GM23338 (cell line): ENCODE measurements around the gene LRRC39. TPM values are rescaled to one million over a fixed set of nuclear protein-coding genes. Genes with fewer than 3 reads are reported as not detected.

Experiments
- ATAC-seq: fragments of 200-7000 bp; cut with Tn5 transposase; 3 replicates; pipeline ENCODE4 v1.9.1; 2020
- DNase-seq: peaks from one replicate; pipeline ENCODE4 v3.0.0-alpha.2; 2015; ENCODE audit warnings: low spot score
- H2AFZ ChIP-seq: fragments of 200-600 bp; sonication (generic); 2 replicates; pipeline ENCODE4 v1.8.0; 2016; ENCODE audit warnings: antibody characterized with exemption, mild to moderate bottlenecking, moderate library complexity
- H3F3A ChIP-seq: fragments of 200-600 bp; sonication (generic); replicated peaks from 2 replicates; pipeline ENCODE4 v1.8.0; 2017; ENCODE audit warnings: antibody characterized with exemption, mixed run types, low read depth
- H3K27ac ChIP-seq: fragments of 200-600 bp; sonication (generic); 2 replicates; pipeline ENCODE4 v1.6.1; 2016; ENCODE audit warnings: low read depth
- H3K27me3 ChIP-seq: fragments of 200-600 bp; sonication (generic); 2 replicates; pipeline ENCODE4 v1.8.0; 2016; ENCODE audit warnings: mild to moderate bottlenecking, mixed run types, moderate library complexity; ENCODE audit not compliant: insufficient read depth
- H3K36me3 ChIP-seq: fragments of 200-600 bp; sonication (generic); 2 replicates; pipeline ENCODE4 v1.8.0; 2016; ENCODE audit warnings: mild to moderate bottlenecking; ENCODE audit not compliant: insufficient read depth
- H3K4me1 ChIP-seq: fragments of 200-600 bp; sonication (generic); 2 replicates; pipeline ENCODE4 v1.8.0; 2016; ENCODE audit warnings: mild to moderate bottlenecking, moderate library complexity; ENCODE audit not compliant: insufficient read depth
- H3K4me2 ChIP-seq: fragments of 200-600 bp; sonication (generic); 2 replicates; pipeline ENCODE4 v1.7.1; 2017; ENCODE audit warnings: mixed run types
- H3K4me3 ChIP-seq: fragments of 200-600 bp; sonication (generic); 2 replicates; pipeline ENCODE4 v1.6.1; 2016; ENCODE audit warnings: mixed run types
- H3K79me2 ChIP-seq: fragments of 200-600 bp; sonication (generic); replicated peaks from 2 replicates; pipeline ENCODE4 v1.8.0; 2017; ENCODE audit warnings: mild to moderate bottlenecking; ENCODE audit not compliant: insufficient read depth
- H3K9me2 ChIP-seq: fragments of 200-600 bp; sonication (generic); 2 replicates; pipeline ENCODE4 v1.8.0; 2017; ENCODE audit not compliant: insufficient read depth
- H4K20me1 ChIP-seq: fragments of 200-600 bp; sonication (generic); replicated peaks from 2 replicates; pipeline ENCODE4 v1.8.0; 2017; ENCODE audit warnings: mild to moderate bottlenecking; ENCODE audit not compliant: insufficient read depth
- H3K27ac Mint-ChIP-seq: 2 replicates; pipeline ENCODE4 v1.8.0; 2020; ENCODE audit warnings: inconsistent platforms, mild to moderate bottlenecking, moderate library complexity, mixed read lengths
- H3K27me3 Mint-ChIP-seq: 3 replicates; pipeline ENCODE4 v1.8.0; 2022; ENCODE audit warnings: low read depth, mild to moderate bottlenecking, moderate library complexity, mixed read lengths, inconsistent platforms; ENCODE audit not compliant: insufficient read depth, poor library complexity
- H3K36me3 Mint-ChIP-seq: 3 replicates; pipeline ENCODE4 v1.8.0; 2021; ENCODE audit warnings: low read depth, mild to moderate bottlenecking, inconsistent platforms, moderate library complexity, mixed read lengths
- H3K4me1 Mint-ChIP-seq: 3 replicates; pipeline ENCODE4 v1.8.0; 2020; ENCODE audit warnings: mild to moderate bottlenecking, inconsistent platforms, mixed read lengths
- H3K4me3 Mint-ChIP-seq: 3 replicates; pipeline ENCODE4 v1.8.0; 2021; ENCODE audit warnings: moderate library complexity, mild to moderate bottlenecking, inconsistent platforms, mixed read lengths
- H3K9me3 Mint-ChIP-seq: 3 replicates; pipeline ENCODE4 v1.8.0; 2020; ENCODE audit warnings: moderate library complexity, mild to moderate bottlenecking, inconsistent platforms, mixed read lengths
- CREB1 ChIP-seq: fragments of 250-450 bp; sonication (Bioruptor Pico); IDR thresholded peaks from 2 replicates; pipeline ENCODE4 v1.5.0; 2020; ENCODE audit warnings: low read depth, mild to moderate bottlenecking, moderate library complexity
- CTCF ChIP-seq, 2 experiments: fragments of 200-600 bp in 1 of 2; sonication (generic) in 1 of 2; conservative IDR thresholded peaks; 2 replicates each; pipeline versions ENCODE4 v1.5.1 to v1.6.1; 2016 to 2017; ENCODE audit warnings: antibody characterized with exemption in 2 of 2, low read depth in 2 of 2, mild to moderate bottlenecking in 2 of 2, moderate library complexity in 1 of 2
- ETS1 ChIP-seq: IDR thresholded peaks from 2 replicates; pipeline ENCODE4 v1.6.1; 2016; ENCODE audit warnings: antibody characterized with exemption
- EZH2phosphoT487 ChIP-seq: fragments of 200-600 bp; sonication (generic); IDR thresholded peaks from one replicate; pipeline ENCODE4 v1.8.1; 2018; ENCODE audit warnings: antibody characterized with exemption; ENCODE audit not compliant: unreplicated experiment
- NANOG ChIP-seq: IDR thresholded peaks from 2 replicates; pipeline ENCODE4 v1.6.1; 2016; ENCODE audit warnings: antibody characterized with exemption, borderline replicate concordance
- POLR2AphosphoS5 ChIP-seq: IDR thresholded peaks from 2 replicates; pipeline ENCODE4 v1.6.1; 2016; ENCODE audit warnings: antibody characterized with exemption, low read depth
- ZNF114 ChIP-seq: fragments of 250-450 bp; sonication (Bioruptor Pico); IDR thresholded peaks from 2 replicates; pipeline ENCODE4 v1.5.0; 2020; ENCODE audit warnings: mild to moderate bottlenecking, moderate library complexity
- ZNF331 ChIP-seq: fragments of 250-450 bp; sonication (Bioruptor Pico); IDR thresholded peaks from 2 replicates; pipeline ENCODE4 v1.5.0; 2020; ENCODE audit warnings: low read depth, mild to moderate bottlenecking, moderate library complexity
- ZNF462 ChIP-seq: fragments of 250-450 bp; sonication (Bioruptor Pico); IDR thresholded peaks from 2 replicates; pipeline ENCODE4 v1.5.0; 2020; ENCODE audit warnings: mild to moderate bottlenecking, moderate library complexity
- polyA plus RNA-seq: library from polyadenylated mRNA; unstranded; fragments of >200 nt; fragmentation: Nextera tagmentation; extraction: Ambion mirVana; gene quantifications from 2 replicates; pipeline ENCODE4 v1.2.1, GENCODE V29; 2016
- total RNA-seq: library from RNA; depleted of rRNA; stranded (reverse); fragments of >200 nt; shearing (Covaris generic); gene quantifications from 2 replicates; pipeline ENCODE4 v1.2.3, GENCODE V29; 2014
- TF ChIP-seq, protein P1 (sequence below): IDR thresholded peaks from one replicate; pipeline ENCODE4 v1.6.1; 2018; ENCODE audit warnings: antibody characterized with exemption; ENCODE audit not compliant: unreplicated experiment

LRRC39 gene
- total and polyA plus RNA-seq, 2 experiments from 2014 or later, result 0.48 to 0.87 TPM

DNA sequence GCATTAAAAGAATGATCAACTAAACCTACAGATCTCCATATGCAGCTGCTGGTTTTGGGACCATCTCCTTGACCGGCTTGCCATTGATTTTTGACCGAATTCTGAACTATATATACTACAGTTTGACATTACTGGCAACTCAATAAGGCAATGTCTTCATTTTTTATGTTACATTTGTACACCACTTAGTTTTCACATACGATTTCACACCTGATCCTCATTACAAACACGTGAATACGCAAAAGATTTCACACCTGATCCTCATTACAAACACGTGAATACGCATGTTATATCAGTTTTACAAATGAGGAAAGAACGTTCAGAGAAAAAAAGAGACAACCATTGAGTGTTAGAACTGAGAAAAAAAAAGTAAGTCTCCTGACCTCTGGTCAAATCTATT is 46.4 kb downstream of the LRRC39 start (continued):
- TF ChIP-seq ZNF462 (CRISPR knock-in tag) (no peak), ETS1 (no peak), CTCF (conservative IDR thresholded peaks at IDR 0.05; ENCODE audit: low read depth in 2 of 2) (no peak)

- H3K4me1 ChIP-seq, result peaks cover 14% of the 10 kb centered on the region; the same call in 1 of the 2 replicates
- no peaks in the 10 kb centered on the region for H3K36me3 ChIP-seq
- no peak overlapping the region for H3K4me3 ChIP-seq
- Mint-ChIP-seq H3K27me3 (peaks cover 11% of the 10 kb centered on the region), H3K9me3 (no peaks in the 10 kb centered on the region), H3K36me3 (peaks cover 3% of the 10 kb centered on the region; the same call in 2 of the 3 replicates), H3K27ac (no peak overlapping the region), H3K4me1 (peaks cover 9% of the 10 kb centered on the region), H3K4me3 (no peak overlapping the region)
- H3K27ac ChIP-seq, result no peak overlapping the region
- H3K27me3 ChIP-seq, result no peaks in the 10 kb centered on the region
- peaks cover 83% of the 10 kb centered on the region for H3K79me2 ChIP-seq
- H3F3A ChIP-seq, result no peaks in the 10 kb centered on the region
- no peaks in the 10 kb centered on the region for H3K9me2 ChIP-seq
- H3K4me2 ChIP-seq, result no peak overlapping the region
- ATAC-seq (no peak), DNase-seq (peak; percentile 14)
- no peaks in the 10 kb centered on the region for H4K20me1 ChIP-seq
- H2AFZ ChIP-seq, result no peak overlapping the region
- no peak for TF ChIP-seq EZH2phosphoT487
- no peak for TF ChIP-seq NANOG
- TF ChIP-seq, protein P1, sequence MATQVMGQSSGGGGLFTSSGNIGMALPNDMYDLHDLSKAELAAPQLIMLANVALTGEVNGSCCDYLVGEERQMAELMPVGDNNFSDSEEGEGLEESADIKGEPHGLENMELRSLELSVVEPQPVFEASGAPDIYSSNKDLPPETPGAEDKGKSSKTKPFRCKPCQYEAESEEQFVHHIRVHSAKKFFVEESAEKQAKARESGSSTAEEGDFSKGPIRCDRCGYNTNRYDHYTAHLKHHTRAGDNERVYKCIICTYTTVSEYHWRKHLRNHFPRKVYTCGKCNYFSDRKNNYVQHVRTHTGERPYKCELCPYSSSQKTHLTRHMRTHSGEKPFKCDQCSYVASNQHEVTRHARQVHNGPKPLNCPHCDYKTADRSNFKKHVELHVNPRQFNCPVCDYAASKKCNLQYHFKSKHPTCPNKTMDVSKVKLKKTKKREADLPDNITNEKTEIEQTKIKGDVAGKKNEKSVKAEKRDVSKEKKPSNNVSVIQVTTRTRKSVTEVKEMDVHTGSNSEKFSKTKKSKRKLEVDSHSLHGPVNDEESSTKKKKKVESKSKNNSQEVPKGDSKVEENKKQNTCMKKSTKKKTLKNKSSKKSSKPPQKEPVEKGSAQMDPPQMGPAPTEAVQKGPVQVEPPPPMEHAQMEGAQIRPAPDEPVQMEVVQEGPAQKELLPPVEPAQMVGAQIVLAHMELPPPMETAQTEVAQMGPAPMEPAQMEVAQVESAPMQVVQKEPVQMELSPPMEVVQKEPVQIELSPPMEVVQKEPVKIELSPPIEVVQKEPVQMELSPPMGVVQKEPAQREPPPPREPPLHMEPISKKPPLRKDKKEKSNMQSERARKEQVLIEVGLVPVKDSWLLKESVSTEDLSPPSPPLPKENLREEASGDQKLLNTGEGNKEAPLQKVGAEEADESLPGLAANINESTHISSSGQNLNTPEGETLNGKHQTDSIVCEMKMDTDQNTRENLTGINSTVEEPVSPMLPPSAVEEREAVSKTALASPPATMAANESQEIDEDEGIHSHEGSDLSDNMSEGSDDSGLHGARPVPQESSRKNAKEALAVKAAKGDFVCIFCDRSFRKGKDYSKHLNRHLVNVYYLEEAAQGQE, result no peak
- no peak for TF ChIP-seq CREB1 (CRISPR knock-in tag)
- TF ChIP-seq ZNF331 (CRISPR knock-in tag), result no peak
- TF ChIP-seq POLR2AphosphoS5, result no peak
- no peak for TF ChIP-seq CTCF (conservative IDR thresholded peaks at IDR 0.05; ENCODE audit: low read depth in 2 of 2)
- no peak for TF ChIP-seq ZNF114 (CRISPR knock-in tag)
Measured at GRCh38 chr1:100130552-100131077, 47.4 kb downstream of the LRRC39 start.
